ENCODE measurements around the gene SETD3.
A peak's percentile ranks its signal among the peaks of the same experiment; 100 is the strongest.

Gene SETD3

GRCh38 chr14:99481745-99482099 is 1.1 kb upstream of the SETD3 start:
- peak; percentile 33 for DNase-seq

DNA sequence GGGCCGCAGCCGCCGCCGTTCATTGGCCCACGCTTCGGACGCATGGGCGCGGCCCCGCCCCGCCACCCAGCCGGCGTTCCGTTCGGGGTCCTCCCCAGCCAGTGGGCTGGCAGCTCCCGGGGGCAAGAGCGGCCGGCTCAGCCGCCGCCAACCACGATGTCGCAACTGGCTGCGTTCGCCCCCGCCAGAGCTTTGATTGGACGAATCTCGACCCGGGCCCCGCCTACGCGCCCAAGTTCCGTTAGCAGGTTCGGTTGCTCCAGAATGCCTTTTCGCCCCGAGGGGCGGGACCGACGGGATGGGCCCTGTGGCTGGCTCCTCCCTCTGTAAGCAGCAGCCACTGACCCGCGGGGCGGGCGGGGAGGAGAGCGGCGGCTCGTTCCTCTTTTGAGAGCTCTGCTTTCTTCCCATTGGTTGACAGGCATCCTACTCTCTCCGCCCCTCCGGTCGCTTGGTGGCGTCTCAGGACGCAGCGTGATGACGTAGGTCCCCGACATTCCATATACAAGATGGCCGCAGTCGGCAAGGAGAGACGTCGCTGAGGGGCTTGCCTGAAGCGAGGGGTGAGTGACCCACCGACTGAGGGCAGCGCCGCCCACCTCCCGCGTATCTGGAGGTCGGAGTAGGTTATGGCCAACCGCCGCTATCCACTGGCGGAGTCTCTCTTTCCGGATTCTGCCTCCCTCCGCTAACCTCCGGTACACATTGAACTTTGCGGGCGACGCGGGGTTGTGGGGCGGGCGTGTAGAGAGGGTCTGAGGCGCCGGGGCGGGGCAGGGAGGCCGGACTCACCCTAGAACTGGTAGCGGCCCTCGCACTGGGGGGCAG is 472 bp upstream of the SETD3 start, which contains the start of gene CCNK:
CCNK (plus strand) TSS at position 493 of the 828 bp plus-strand sequence. CDS start 11,269 bp downstream, outside the sequence.
- DNase-seq, result peak; percentile 100

- no peak for DNase-seq
Observed at GRCh38 chr14:99479160-99479905, 1.3 kb downstream of the SETD3 start.

DNA sequence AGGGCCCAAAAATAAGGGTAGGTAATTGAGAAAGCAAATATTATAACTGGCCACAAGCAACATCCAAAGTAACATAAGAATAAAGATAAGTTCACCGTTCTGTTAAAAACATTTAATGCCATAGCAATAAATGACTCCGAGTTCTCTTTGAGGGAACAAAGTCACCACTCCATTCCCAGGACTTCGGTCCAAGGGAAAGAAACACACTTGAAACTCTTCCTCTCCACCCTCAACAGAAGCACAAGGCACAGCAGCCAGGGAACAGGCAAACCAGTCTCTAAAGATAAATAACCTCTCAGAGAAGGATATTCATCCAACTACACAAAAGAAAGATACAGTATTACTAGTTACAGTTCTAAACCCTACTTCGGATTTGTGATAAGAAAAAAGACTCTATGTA is 2.5 kb downstream of the SETD3 start:
- DNase-seq, result no peak

- no peak for DNase-seq
Observed at GRCh38 chr14:99476864-99477263, 3.8 kb downstream of the SETD3 start.

- no peak for DNase-seq
Observed at GRCh38 chr14:99475660-99476059, 5.0 kb downstream of the SETD3 start.

GRCh38 chr14:99475179-99475578 is 5.5 kb downstream of the SETD3 start:
- DNase-seq, result no peak

GRCh38 chr14:99473458-99473857 is 7.2 kb downstream of the SETD3 start:
- no peak for DNase-seq

- DNase-seq, result no peak
Observed at GRCh38 chr14:99472937-99473336, 7.7 kb downstream of the SETD3 start.

DNA sequence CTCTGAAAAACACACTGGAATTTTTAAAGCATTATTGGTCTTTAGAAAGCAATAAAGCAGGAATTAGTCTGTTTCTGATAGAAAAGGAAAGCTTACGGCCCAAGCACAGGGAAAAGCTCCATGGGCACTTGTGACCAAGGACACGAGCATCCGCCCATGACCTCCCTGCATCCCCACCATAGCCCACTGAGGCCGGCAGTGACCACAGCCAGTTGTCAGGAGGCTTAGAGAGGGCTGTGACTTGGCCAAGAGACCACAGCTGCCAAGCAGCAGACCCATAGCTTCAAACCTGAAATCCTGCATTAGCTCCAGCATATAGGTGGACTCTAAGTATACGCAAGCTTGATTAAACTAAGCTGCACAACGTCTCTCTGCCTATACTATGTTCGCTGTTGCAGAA is 8.9 kb downstream of the SETD3 start:
- DNase-seq, result no peak

- no peak for DNase-seq
Observed at GRCh38 chr14:99468836-99469592, 11.6 kb downstream of the SETD3 start.

GRCh38 chr14:99468081-99468480 is 12.6 kb downstream of the SETD3 start:
- no peak for DNase-seq

DNA sequence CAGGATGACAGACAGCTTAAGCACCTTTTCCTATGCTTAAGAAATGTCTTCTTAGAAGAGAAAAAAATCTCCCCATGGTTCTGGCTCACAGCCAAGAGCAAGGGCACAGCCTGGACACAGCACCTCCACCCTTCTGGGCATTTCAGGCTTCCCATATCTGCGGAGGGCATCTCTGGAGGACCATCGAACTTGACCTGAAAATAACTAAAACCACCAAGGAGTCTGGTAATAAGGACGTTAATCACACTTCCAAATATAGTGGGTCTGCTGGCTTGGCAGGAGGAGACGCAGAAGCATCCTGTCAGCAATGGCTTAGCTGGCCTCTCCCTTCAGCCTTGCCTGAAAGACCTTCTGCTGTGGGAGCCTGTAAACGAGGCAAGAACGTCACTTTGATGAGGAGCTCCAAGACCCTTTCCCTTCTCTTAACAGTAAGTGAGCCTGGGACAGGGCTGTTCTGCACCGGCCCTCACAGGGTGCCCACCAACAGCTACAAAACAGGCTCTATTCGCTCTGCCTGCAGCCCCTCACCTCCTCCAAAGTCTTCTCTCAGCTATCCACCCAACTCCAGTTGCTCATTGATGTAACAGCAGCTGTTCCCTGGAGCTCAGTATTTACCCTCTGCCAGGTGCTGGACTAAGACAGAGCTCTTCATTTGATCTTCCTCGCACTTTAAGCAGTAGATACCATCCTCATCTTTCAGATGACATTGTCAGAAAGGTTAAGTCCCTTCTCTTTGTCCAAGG is 13.2 kb downstream of the SETD3 start:
- DNase-seq, result no peak

DNA sequence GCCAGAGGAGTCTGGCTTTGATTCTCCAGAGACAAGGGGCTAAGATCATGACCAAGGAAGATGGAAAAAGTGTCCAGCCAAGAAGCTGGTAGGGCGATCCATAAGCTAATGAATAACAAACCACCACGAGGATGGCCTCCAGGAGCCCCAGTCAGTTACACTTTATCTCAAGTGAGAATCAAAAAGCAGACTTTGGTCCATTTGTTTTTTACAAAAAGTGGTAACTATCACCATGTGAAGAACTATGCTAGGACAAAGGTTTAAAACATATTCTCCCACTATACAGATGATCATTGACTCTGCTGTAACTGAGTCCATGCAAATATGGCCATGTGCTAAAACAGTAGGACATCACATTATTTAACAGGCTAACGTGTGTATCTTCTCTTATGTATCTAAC is 13.9 kb downstream of the SETD3 start:
- DNase-seq, result no peak

GRCh38 chr14:99465288-99465687 is 15.4 kb downstream of the SETD3 start:
- DNase-seq, result no peak

DNA sequence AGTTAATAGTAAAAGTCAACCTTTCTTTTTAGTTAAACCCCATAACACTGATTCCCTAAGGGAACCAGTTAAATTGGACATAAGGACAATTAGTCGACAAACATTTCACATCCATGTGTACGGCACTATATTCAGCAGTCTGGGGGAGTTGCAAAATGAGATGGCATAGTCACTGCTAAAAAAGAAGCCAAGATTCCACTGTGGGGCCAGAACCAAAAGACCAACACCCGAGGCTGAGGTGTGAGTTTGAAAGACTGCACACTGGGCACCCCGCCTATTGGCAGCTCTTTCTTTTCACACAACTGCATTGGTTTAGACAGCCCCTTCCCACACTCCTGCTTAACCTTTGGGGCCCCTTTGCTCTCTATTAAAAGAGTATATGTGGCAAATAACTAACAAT is 16.7 kb downstream of the SETD3 start:
- no peak for DNase-seq

GRCh38 chr14:99462210-99462609 is 18.4 kb downstream of the SETD3 start:
- no peak for DNase-seq

DNA sequence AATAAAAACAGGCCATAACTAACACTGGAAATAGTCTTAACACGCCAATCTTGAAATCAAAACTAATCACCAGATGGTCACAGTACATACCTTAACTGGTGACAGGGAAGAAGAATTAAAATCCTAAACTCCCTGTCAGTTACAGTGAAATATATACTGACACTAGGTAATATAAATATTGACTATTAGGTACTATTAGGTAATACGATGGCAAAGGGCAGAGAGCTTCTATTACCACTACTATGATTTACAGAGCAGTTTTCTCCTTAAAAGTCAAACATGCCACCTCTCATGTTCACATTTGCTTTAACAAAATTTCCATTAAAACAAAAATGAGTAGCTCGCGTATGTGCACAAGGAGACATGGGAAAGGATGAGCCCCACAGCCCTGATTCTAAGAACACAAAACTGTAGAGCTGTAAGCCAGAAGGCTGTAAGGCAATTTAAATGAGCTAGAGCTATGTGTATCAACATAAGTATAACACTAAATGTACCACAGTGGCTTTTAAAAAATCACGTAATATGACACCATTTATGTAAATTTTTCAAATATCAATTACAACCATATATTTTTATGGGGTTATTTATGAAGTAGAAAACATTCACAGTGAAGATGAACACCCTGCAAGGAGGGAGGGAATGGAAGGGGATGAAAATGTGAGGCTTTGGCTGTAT is 19.1 kb downstream of the SETD3 start:
- DNase-seq, result no peak

DNA sequence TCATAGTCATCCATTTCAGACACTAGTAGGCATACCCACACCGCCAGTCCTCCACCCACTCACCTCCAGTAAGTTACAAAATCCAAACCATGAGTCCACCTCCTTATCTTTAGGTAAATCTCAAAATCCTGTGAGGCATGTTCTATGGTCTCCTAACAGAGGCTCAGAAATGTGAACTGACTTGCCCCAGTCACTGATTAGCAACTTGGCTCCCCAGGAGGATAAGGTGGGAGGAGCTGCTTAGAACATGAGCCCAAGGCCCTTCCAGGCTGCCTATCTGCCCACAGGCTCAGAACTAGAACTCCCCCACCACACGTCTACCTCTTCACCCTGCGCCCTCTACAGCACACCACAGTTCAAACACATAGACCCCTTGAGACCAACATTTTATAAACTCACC is 19.9 kb downstream of the SETD3 start:
- DNase-seq, result no peak

GRCh38 chr14:99459481-99460100 is 21.1 kb downstream of the SETD3 start:
- DNase-seq, result peak; percentile 28

DNA sequence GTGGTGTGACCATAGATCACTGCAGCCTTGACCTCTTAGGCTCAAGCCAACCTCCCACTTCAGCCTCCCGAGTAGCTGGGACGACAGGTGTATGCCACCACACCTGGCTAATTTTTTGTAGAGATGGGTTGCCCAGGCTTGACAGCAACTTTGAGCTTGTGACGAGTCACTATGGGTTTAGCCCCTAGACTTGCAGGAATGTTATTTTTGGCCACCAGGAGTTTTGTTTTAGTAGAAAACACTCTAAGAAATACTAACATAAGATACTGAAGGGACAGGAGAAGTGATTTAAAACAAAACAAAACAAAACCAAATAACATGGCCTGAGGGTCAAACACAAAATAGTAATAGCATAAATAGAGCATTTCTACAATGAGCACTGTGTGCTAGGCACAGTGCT is 26.4 kb downstream of the SETD3 start:
- no peak for DNase-seq

- DNase-seq, result no peak
Observed at GRCh38 chr14:99452968-99453367, 27.7 kb downstream of the SETD3 start.
